NT2/D1 (cell line): ENCODE measurements around the gene TTLL13.

Experiments
- SUZ12 ChIP-seq: IDR thresholded peaks from 2 replicates; pipeline ENCODE4 v1.6.1; 2011; ENCODE audit not compliant: insufficient read length, insufficient read depth; ENCODE audit errors: extremely low read depth
- YY1 ChIP-seq: IDR thresholded peaks from 2 replicates; pipeline ENCODE4 v1.6.1; 2011; ENCODE audit not compliant: insufficient read length, insufficient read depth
- ZNF274 ChIP-seq: IDR thresholded peaks from 2 replicates; pipeline ENCODE4 v1.6.1; 2011; ENCODE audit warnings: mild to moderate bottlenecking, low read depth, low read length

GRCh38 chr15:90203473-90203872 is 45.9 kb upstream of the TTLL13 start:
- TF ChIP-seq YY1 (no peak), SUZ12 (no peak), ZNF274 (no peak)
